SU-DHL-6 (cell line): ENCODE data around the gene IPO4.

Experiments
- EZH2phosphoT487 ChIP-seq: fragments of 200-600 bp; sonication (generic), shearing (Covaris generic); conservative IDR thresholded peaks from 2 replicates; pipeline ENCODE4 v1.6.1; 2018; ENCODE audit warnings: mild to moderate bottlenecking, antibody characterized with exemption, low read length, moderate library complexity, mixed read lengths
- TF ChIP-seq, protein P1 (sequence below): fragments of 200-600 bp; sonication (generic); IDR thresholded peaks from one replicate; pipeline ENCODE4 v1.5.1; 2017; ENCODE audit warnings: antibody characterized with exemption, mild to moderate bottlenecking, low read length, moderate library complexity; ENCODE audit not compliant: insufficient read depth, poor library complexity, severe bottlenecking

GRCh38 chr14:24194186-24194872 is 5.7 kb upstream of the IPO4 start:
- TF ChIP-seq, protein P1, sequence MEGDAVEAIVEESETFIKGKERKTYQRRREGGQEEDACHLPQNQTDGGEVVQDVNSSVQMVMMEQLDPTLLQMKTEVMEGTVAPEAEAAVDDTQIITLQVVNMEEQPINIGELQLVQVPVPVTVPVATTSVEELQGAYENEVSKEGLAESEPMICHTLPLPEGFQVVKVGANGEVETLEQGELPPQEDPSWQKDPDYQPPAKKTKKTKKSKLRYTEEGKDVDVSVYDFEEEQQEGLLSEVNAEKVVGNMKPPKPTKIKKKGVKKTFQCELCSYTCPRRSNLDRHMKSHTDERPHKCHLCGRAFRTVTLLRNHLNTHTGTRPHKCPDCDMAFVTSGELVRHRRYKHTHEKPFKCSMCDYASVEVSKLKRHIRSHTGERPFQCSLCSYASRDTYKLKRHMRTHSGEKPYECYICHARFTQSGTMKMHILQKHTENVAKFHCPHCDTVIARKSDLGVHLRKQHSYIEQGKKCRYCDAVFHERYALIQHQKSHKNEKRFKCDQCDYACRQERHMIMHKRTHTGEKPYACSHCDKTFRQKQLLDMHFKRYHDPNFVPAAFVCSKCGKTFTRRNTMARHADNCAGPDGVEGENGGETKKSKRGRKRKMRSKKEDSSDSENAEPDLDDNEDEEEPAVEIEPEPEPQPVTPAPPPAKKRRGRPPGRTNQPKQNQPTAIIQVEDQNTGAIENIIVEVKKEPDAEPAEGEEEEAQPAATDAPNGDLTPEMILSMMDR: no peak
- TF ChIP-seq EZH2phosphoT487: no peak
